ENCODE results near the gene DPF3. TPM values are rescaled to one million over a fixed set of nuclear protein-coding genes. Genes with fewer than 3 reads are reported as not detected.

Gene DPF3
- total RNA-seq, 1 experiment from 2014 or later = 0.31 TPM

GRCh38 chr14:72686101-72686500, 207.8 kb downstream of the DPF3 start:
- ATAC-seq (no peak), DNase-seq (ENCODE audit: low spot score) (no peak)
- H3K9me3 Mint-ChIP-seq = 0 out of 2 replicates have a peak, but pooled peaks cover under 1% of the 10 kb centered on the region
- ChIA-PET CTCF (no interaction called here), POLR2A (no interaction called here)
- peaks cover 4% of the 10 kb centered on the region for H3K4me1 Mint-ChIP-seq
- no peak for TF ChIP-seq IRF2 (CRISPR knock-in tag; IDR thresholded peaks at IDR 0.05; ENCODE audit: borderline replicate concordance, low read depth)
- no peak for TF ChIP-seq ELF4 (CRISPR knock-in tag; IDR thresholded peaks at IDR 0.05; ENCODE audit: low read depth)
- no peak for TF ChIP-seq FOXJ3 (CRISPR knock-in tag; IDR thresholded peaks at IDR 0.05; ENCODE audit: borderline replicate concordance)
- TF ChIP-seq, protein P1, sequence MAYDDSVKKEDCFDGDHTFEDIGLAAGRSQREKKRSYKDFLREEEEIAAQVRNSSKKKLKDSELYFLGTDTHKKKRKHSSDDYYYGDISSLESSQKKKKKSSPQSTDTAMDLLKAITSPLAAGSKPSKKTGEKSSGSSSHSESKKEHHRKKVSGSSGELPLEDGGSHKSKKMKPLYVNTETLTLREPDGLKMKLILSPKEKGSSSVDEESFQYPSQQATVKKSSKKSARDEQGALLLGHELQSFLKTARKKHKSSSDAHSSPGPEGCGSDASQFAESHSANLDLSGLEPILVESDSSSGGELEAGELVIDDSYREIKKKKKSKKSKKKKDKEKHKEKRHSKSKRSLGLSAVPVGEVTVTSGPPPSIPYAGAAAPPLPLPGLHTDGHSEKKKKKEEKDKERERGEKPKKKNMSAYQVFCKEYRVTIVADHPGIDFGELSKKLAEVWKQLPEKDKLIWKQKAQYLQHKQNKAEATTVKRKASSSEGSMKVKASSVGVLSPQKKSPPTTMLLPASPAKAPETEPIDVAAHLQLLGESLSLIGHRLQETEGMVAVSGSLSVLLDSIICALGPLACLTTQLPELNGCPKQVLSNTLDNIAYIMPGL (CRISPR knock-in tag; IDR thresholded peaks at IDR 0.05) = no peak
- TF ChIP-seq, protein P2, sequence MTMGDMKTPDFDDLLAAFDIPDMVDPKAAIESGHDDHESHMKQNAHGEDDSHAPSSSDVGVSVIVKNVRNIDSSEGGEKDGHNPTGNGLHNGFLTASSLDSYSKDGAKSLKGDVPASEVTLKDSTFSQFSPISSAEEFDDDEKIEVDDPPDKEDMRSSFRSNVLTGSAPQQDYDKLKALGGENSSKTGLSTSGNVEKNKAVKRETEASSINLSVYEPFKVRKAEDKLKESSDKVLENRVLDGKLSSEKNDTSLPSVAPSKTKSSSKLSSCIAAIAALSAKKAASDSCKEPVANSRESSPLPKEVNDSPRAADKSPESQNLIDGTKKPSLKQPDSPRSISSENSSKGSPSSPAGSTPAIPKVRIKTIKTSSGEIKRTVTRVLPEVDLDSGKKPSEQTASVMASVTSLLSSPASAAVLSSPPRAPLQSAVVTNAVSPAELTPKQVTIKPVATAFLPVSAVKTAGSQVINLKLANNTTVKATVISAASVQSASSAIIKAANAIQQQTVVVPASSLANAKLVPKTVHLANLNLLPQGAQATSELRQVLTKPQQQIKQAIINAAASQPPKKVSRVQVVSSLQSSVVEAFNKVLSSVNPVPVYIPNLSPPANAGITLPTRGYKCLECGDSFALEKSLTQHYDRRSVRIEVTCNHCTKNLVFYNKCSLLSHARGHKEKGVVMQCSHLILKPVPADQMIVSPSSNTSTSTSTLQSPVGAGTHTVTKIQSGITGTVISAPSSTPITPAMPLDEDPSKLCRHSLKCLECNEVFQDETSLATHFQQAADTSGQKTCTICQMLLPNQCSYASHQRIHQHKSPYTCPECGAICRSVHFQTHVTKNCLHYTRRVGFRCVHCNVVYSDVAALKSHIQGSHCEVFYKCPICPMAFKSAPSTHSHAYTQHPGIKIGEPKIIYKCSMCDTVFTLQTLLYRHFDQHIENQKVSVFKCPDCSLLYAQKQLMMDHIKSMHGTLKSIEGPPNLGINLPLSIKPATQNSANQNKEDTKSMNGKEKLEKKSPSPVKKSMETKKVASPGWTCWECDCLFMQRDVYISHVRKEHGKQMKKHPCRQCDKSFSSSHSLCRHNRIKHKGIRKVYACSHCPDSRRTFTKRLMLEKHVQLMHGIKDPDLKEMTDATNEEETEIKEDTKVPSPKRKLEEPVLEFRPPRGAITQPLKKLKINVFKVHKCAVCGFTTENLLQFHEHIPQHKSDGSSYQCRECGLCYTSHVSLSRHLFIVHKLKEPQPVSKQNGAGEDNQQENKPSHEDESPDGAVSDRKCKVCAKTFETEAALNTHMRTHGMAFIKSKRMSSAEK (CRISPR knock-in tag; IDR thresholded peaks at IDR 0.05; ENCODE audit: borderline replicate concordance) = no peak
- no peak for TF ChIP-seq ZNF232 (CRISPR knock-in tag; IDR thresholded peaks at IDR 0.05)
- H3K4me3 Mint-ChIP-seq = no peak overlapping the region
- no peaks in the 10 kb centered on the region; the same call in 1 of the 2 replicates for H3K27me3 Mint-ChIP-seq (ENCODE audit: low read depth)
- H3K27ac Mint-ChIP-seq = no peak overlapping the region
- H3K36me3 Mint-ChIP-seq = no peaks in the 10 kb centered on the region

DNA sequence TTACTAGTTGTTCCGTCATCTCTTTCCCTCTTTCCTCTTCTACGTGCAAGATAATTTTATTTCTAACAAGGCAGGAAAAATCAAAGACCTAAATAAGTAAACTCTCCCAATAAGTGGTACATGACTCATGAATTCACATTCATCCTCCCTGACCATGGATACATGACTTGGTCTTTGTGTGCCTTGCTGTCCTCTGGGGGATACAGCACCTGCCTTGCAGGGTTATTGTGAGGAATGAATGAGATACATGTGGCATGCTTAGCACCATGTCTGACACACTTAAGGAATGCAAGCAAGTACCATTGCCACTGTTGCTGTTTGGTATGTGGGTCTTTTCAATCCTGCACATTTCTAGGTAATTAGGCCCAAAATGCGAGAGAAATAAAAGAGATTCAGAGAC, 208.4 kb downstream of the DPF3 start:
- ATAC-seq (no peak), DNase-seq (ENCODE audit: low spot score) (no peak)
- no peak overlapping the region for H3K27ac Mint-ChIP-seq
- H3K36me3 Mint-ChIP-seq = no peaks in the 10 kb centered on the region
- no peak for TF ChIP-seq RORB (CRISPR knock-in tag; IDR thresholded peaks at IDR 0.05)
- TF ChIP-seq SP1 (CRISPR knock-in tag; conservative IDR thresholded peaks at IDR 0.05) = no peak
- no peak for TF ChIP-seq IRF1 (CRISPR knock-in tag; IDR thresholded peaks at IDR 0.05)
- CTCF ChIA-PET = no interaction called here
- H3K27me3 Mint-ChIP-seq (ENCODE audit: low read depth) = no peaks in the 10 kb centered on the region; the same call in 1 of the 2 replicates
- H3K9me3 Mint-ChIP-seq = no peaks in the 10 kb centered on the region
- peaks cover 7% of the 10 kb centered on the region for H3K4me1 Mint-ChIP-seq
- POLR2A ChIA-PET = no interaction called here
- no peak overlapping the region for H3K4me3 Mint-ChIP-seq

DNA sequence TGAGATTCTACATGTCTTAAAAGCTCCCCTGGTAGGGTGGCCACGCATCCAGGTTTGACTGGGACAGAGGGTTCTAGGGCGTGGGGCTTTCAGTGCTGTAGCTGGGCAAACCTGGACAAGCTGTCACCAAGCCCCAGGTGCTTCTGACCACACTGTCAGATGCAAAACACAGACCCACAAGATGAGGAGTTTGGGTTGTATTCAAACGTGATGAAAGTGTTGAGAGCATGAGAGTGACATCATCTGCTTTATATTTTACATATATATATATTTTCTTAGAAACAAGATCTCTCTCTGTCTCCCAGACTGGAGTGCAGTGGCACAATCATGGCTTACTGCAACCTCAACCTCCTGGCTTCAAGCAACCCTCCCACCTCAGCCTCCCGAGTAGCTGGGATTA, 210.1 kb downstream of the DPF3 start:
- no peak for TF ChIP-seq MXD4 (CRISPR knock-in tag; IDR thresholded peaks at IDR 0.05; ENCODE audit: borderline replicate concordance)
- TF ChIP-seq ZNF232 (CRISPR knock-in tag; IDR thresholded peaks at IDR 0.05) = no peak
- no peak for TF ChIP-seq FOXJ3 (CRISPR knock-in tag; IDR thresholded peaks at IDR 0.05; ENCODE audit: borderline replicate concordance)
- no peak for TF ChIP-seq PRRX2 (CRISPR knock-in tag; IDR thresholded peaks at IDR 0.05)
- DNase-seq (ENCODE audit: low spot score) (no peak), ATAC-seq (no peak)
- H3K4me1 Mint-ChIP-seq = peaks cover 13% of the 10 kb centered on the region
- CTCF ChIA-PET = interaction anchor here (1.3 kb wide), 1 partner anchor 20 kb away, joined by 4 read pairs; no protein-coding TSS in a partner anchor
- H3K9me3 Mint-ChIP-seq = no peaks in the 10 kb centered on the region
- POLR2A ChIA-PET = no interaction called here
- no peak overlapping the region for H3K27ac Mint-ChIP-seq
- no peaks in the 10 kb centered on the region for H3K36me3 Mint-ChIP-seq
- H3K4me3 Mint-ChIP-seq = no peak overlapping the region
- no peaks in the 10 kb centered on the region; the same call in 1 of the 2 replicates for H3K27me3 Mint-ChIP-seq (ENCODE audit: low read depth)

DNA sequence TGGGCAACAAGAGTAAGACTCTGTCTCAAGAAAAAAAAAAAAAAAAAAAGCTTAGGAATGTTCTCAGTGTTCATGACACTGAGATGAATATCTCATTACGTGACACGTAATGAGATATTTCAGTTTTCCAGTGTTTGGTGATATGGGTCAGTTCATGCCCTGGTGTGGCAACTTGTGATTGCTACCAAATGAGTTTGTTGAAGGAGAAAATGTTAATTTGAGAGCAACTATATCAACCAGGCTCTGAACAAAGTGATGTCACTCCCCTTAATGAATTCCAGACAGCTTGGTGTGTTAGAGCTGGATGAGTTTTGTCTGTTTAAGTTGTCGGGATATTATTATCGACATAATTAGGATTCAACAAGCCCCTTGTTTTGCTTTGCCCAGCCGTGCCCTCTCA, 211.7 kb downstream of the DPF3 start:
- Mint-ChIP-seq H3K27me3 (ENCODE audit: low read depth) (no peaks in the 10 kb centered on the region), H3K4me3 (no peak overlapping the region), H3K4me1 (peaks cover 9% of the 10 kb centered on the region), H3K9me3 (peaks cover 4% of the 10 kb centered on the region; the same call in 1 of the 2 replicates), H3K36me3 (no peaks in the 10 kb centered on the region), H3K27ac (no peak overlapping the region)
- ChIA-PET CTCF (no interaction called here), POLR2A (interaction anchor here (0.6 kb wide), 1 partner anchor 21 kb away, joined by 4 read pairs; no protein-coding TSS in a partner anchor)
- DNase-seq (ENCODE audit: low spot score) (no peak), ATAC-seq (no peak)
- no peak for TF ChIP-seq RORB (CRISPR knock-in tag; IDR thresholded peaks at IDR 0.05)
